Body of pancreas (tissue), 4 donors: ENCODE results near the gene HRH4. TPM values are rescaled to one million over a fixed set of nuclear protein-coding genes. Genes with fewer than 3 reads are reported as not detected.

Source experiments
- ATAC-seq: fragments of 150-250 bp; one replicate; pipeline ENCODE4 v1.9.1; 2016
- DNase-seq, 4 donors: peaks; one replicate each; pipeline ENCODE4 v3.0.0-alpha.2; 2019
- H3K27ac ChIP-seq, 4 donors: fragments of 200-600 bp; sonication (generic); 1 replicate in 3 of 4; 2 replicates in 1 of 4; pipeline versions ENCODE4 v1.5.1 to v1.6.1; 2016 to 2019; ENCODE audit warnings: mild to moderate bottlenecking in 1 of 4, mixed read lengths in 1 of 4, moderate library complexity in 1 of 4
- H3K27me3 ChIP-seq, 2 donors: fragments of 200-600 bp; sonication (generic); one replicate each; pipeline ENCODE4 v1.6.0; 2016; ENCODE audit warnings: mild to moderate bottlenecking in 1 of 2
- H3K36me3 ChIP-seq, 2 donors: fragments of 200-600 bp; sonication (generic); replicated peaks in 1 of 2; 2 replicates each; pipeline ENCODE4 v1.5.1; 2016; ENCODE audit warnings: low read depth in 2 of 2; ENCODE audit not compliant: insufficient read depth in 1 of 2
- H3K4me1 ChIP-seq: fragments of 200-600 bp; sonication (generic); one replicate; pipeline ENCODE4 v1.6.0; 2016
- H3K4me3 ChIP-seq, 2 donors: fragments of 200-600 bp; sonication (generic); 1 replicate in 1 of 2; 2 replicates in 1 of 2; pipeline ENCODE4 v1.5.1; 2016 to 2019
- H3K9me3 ChIP-seq, 3 donors: fragments of 200-600 bp; sonication (generic); 1 replicate in 2 of 3; 2 replicates in 1 of 3; pipeline ENCODE4 v1.5.1; 2016
- POLR2A ChIP-seq, 3 donors: fragments of 450-650 bp; IDR thresholded peaks; one replicate each; pipeline ENCODE4 v1.6.1; 2016; ENCODE audit warnings: antibody characterized with exemption in 3 of 3, mild to moderate bottlenecking in 2 of 3
- WGBS, 2 donors: methylation state at CpG; one replicate each; pipeline ENCODE4 v1.1.5; 2017; 5-methylcytosine and 5-hydroxymethylcytosine counted together
- intact Hi-C: fragments of 100-400 bp; cut with DNase I; formaldehyde crosslinking; loops from one replicate; pipeline ENCODE4 v1.15.1; 2023
- total RNA-seq, 2 donors: library from RNA; depleted of rRNA; stranded (reverse); fragments of >200 nt; gene quantifications; one replicate each; pipeline ENCODE4 v1.1.0, GENCODE V29; 2016
- TF ChIP-seq, protein P1 (sequence below), 7 experiments: fragments of 450-650 bp in 4 of 7; fragments of 200-600 bp in 3 of 7; sonication (generic) in 3 of 7; IDR thresholded peaks; one replicate each; pipeline ENCODE4 v1.5.1; 2016 to 2019; ENCODE audit warnings: antibody characterized with exemption in 7 of 7

HRH4 gene
- total RNA-seq, 2 donors from 2014 or later: not detected

DNA sequence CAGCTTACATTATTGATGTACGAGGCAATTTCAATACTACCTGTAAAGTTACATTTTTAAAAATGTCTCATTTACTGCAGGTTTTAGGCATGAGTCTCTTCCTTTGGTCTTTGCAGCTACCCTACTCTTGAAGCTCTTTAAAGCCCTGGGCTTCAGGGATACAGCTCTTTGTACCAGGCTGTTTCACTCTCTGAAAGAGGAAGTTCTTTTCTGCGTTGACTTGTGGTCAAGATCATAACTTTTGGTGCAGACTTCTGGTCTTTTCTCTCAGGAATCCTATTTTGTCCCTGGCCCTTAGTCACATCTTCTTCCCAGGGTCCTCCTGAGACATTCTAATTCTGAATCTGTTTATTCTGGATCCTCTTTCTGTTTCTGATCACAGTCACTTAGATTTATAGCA lies 16.6 kb upstream of the HRH4 start:
- Histone ChIP-seq H3K27me3 (no peaks in the 10 kb centered on the region), H3K36me3 (peaks cover 0 to 11% of the 10 kb centered on the region in 2 donors), H3K27ac (no peak overlapping the region), H3K4me1 (no peaks in the 10 kb centered on the region), H3K9me3 (no peaks in the 10 kb centered on the region), H3K4me3 (no peak overlapping the region)
- ATAC-seq: no peak
- intact Hi-C loops: no loop called here
- no peak for TF ChIP-seq POLR2A (IDR thresholded peaks at IDR 0.05)
- TF ChIP-seq, protein P1, sequence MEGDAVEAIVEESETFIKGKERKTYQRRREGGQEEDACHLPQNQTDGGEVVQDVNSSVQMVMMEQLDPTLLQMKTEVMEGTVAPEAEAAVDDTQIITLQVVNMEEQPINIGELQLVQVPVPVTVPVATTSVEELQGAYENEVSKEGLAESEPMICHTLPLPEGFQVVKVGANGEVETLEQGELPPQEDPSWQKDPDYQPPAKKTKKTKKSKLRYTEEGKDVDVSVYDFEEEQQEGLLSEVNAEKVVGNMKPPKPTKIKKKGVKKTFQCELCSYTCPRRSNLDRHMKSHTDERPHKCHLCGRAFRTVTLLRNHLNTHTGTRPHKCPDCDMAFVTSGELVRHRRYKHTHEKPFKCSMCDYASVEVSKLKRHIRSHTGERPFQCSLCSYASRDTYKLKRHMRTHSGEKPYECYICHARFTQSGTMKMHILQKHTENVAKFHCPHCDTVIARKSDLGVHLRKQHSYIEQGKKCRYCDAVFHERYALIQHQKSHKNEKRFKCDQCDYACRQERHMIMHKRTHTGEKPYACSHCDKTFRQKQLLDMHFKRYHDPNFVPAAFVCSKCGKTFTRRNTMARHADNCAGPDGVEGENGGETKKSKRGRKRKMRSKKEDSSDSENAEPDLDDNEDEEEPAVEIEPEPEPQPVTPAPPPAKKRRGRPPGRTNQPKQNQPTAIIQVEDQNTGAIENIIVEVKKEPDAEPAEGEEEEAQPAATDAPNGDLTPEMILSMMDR (IDR thresholded peaks at IDR 0.05): no peak
- DNase-seq: no peak
- 72 to 79% methylated on average over 2 of the region's 2 CpGs for WGBS, 2 donors

DNA sequence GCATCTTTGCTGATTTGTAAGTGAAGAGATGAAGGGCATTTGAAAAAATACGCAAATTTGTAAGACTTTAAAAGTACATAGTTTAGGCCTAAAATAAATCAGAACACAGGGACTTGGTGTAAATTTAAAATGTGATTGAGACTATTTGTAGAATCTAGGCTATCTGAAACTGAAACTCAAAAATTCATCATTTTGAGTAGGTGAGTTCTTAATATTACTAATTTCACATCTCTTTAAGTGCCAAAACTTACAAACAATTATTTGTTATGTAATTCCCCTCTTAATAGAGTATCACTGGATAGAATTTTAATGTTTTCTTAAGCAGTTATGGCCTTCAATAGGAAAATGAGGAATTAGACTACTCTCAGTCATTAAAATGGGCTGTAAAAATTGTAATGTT lies 14.0 kb upstream of the HRH4 start:
- DNase-seq (no peak), ATAC-seq (no peak)
- Histone ChIP-seq H3K9me3 (no peaks in the 10 kb centered on the region), H3K4me3 (no peak overlapping the region), H3K27me3 (no peaks in the 10 kb centered on the region), H3K36me3 (peaks cover 0 to 26% of the 10 kb centered on the region in 2 donors), H3K4me1 (no peaks in the 10 kb centered on the region), H3K27ac (no peak overlapping the region)
- TF ChIP-seq POLR2A (IDR thresholded peaks at IDR 0.05): no peak
- TF ChIP-seq, protein P1 (IDR thresholded peaks at IDR 0.05): no peak
- WGBS, 2 donors: 94 to 95% methylated on average over 1 of the region's 1 CpG
- intact Hi-C loops: no loop called here

DNA sequence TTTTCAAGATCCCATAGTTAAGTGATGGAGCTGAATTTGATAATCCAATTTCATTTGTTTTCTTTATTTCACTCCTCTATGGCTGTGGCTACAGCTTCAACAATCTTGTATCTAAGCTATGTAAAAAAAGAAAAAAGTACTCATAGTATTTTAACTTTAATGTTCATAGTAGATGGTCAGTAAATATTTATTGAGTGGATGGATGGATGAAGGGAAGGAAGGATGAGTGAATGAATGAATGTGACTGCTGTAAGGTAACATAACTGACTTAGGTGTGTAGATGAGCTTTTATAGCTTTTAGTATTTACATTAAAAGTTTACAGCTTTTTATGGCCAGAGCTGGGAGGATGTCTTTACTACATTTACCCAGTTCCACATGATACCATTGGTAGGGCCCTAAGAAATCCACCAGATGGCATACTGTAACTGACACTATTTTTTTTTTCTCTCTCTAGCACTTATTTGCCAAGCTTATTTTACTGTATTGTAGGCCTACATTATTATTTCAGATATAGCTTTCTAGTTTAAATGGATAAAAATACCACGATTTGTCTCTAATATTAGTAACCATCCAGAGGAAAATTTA lies 13.4 kb upstream of the HRH4 start:
- Histone ChIP-seq H3K27ac (no peak overlapping the region), H3K9me3 (no peaks in the 10 kb centered on the region), H3K4me1 (no peaks in the 10 kb centered on the region), H3K36me3 (peaks cover 0 to 28% of the 10 kb centered on the region in 2 donors), H3K4me3 (no peak overlapping the region), H3K27me3 (no peaks in the 10 kb centered on the region)
- intact Hi-C loops: no loop called here
- ATAC-seq (no peak), DNase-seq (no peak)
- TF ChIP-seq, protein P1 (IDR thresholded peaks at IDR 0.05): no peak
- TF ChIP-seq POLR2A (IDR thresholded peaks at IDR 0.05): no peak
- WGBS, 2 donors: 83 to 88% methylated on average over 1 of the region's 1 CpG

DNA sequence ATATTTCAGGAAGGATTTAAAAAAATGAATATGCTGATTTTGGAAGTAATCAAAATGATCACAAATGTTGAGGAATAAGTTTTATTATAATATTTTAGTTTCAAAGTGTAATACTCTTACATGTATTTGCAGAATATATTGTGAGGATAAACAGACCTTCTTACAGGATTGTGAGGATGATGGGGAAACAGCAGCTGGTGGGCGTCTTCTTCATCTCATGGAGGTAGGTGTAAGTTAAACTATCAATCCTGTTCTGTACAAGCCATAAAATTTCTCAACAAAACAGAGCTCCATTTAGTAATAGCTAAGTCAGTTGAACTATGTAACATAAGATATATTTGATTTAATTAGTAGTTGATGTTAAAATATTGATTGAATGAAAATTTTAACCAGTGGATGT lies 12.5 kb upstream of the HRH4 start:
- intact Hi-C loops: no loop called here
- 83 to 85% methylated on average over 1 of the region's 1 CpG for WGBS, 2 donors
- no peak for DNase-seq
- no peak overlapping the region for H3K4me3 ChIP-seq
- no peaks in the 10 kb centered on the region for H3K27me3 ChIP-seq
- no peak for ATAC-seq
- peaks cover 0 to 25% of the 10 kb centered on the region in 2 donors for H3K36me3 ChIP-seq
- H3K9me3 ChIP-seq: no peaks in the 10 kb centered on the region
- no peak for TF ChIP-seq POLR2A (IDR thresholded peaks at IDR 0.05)
- TF ChIP-seq, protein P1 (IDR thresholded peaks at IDR 0.05): no peak
- no peak overlapping the region for H3K27ac ChIP-seq
- no peaks in the 10 kb centered on the region for H3K4me1 ChIP-seq

DNA sequence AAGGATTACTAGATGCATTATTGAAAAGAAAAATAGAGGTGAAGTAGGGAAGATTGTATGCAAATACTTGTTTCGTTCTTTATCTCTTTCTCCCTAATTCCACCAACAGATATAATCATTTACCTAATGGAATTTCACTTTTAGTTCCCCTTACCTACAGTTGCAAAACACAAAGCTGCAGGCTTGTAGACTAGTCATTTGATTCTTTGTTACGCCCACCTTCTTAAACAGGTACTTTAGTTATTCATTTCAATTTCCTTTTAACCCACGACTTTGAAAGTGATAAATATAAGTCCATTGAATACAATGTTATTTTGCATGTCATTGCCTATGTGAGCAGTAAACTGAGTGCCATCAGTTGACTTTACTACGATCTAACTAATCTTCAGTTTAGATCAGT lies 3.9 kb upstream of the HRH4 start:
- no peak overlapping the region for H3K4me3 ChIP-seq
- H3K27me3 ChIP-seq: no peaks in the 10 kb centered on the region
- DNase-seq (no peak), ATAC-seq (no peak)
- intact Hi-C loops: no loop called here
- peaks cover 0 to 1% of the 10 kb centered on the region in 2 donors for H3K36me3 ChIP-seq
- no peak overlapping the region for H3K27ac ChIP-seq
- no peaks in the 10 kb centered on the region for H3K4me1 ChIP-seq
- TF ChIP-seq POLR2A (IDR thresholded peaks at IDR 0.05): no peak
- TF ChIP-seq, protein P1 (IDR thresholded peaks at IDR 0.05): no peak
- no peaks in the 10 kb centered on the region for H3K9me3 ChIP-seq
- 75 to 84% methylated on average over 4 of the region's 4 CpGs for WGBS, 2 donors
